Hepatocyte (in vitro differentiated cells): Measurements from ENCODE around the gene CSF1R. TPM values are rescaled to one million over a fixed set of nuclear protein-coding genes. Genes with fewer than 3 reads are reported as not detected.

Source experiments
- DNase-seq: peaks from one replicate; pipeline ENCODE4 v3.0.0-alpha.2; 2016; ENCODE audit warnings: low spot score
- H2AFZ ChIP-seq: fragments of 200-600 bp; sonication (generic); 2 replicates; pipeline ENCODE4 v1.6.0; 2016; ENCODE audit warnings: antibody characterized with exemption, mild to moderate bottlenecking
- H3K27ac ChIP-seq: fragments of 200-600 bp; sonication (generic); 2 replicates; pipeline ENCODE4 v1.5.1; 2016; ENCODE audit warnings: mild to moderate bottlenecking
- H3K27me3 ChIP-seq: fragments of 200-600 bp; sonication (generic); 2 replicates; pipeline ENCODE4 v1.6.1; 2016
- H3K36me3 ChIP-seq: fragments of 200-600 bp; sonication (generic); replicated peaks from 2 replicates; pipeline ENCODE4 v1.5.1; 2016; ENCODE audit warnings: low read depth; ENCODE audit not compliant: insufficient read depth
- H3K4me1 ChIP-seq: fragments of 200-600 bp; sonication (generic); 2 replicates; pipeline ENCODE4 v1.5.1; 2016; ENCODE audit warnings: mild to moderate bottlenecking, moderate library complexity; ENCODE audit not compliant: insufficient read depth
- H3K4me2 ChIP-seq: fragments of 200-600 bp; sonication (generic); 2 replicates; pipeline ENCODE4 v1.6.0; 2016
- H3K4me3 ChIP-seq: fragments of 200-600 bp; sonication (generic); 2 replicates; pipeline ENCODE4 v1.5.1; 2016; ENCODE audit warnings: mild to moderate bottlenecking
- H3K79me2 ChIP-seq: fragments of 200-600 bp; sonication (generic); 2 replicates; pipeline ENCODE4 v1.6.0; 2017; ENCODE audit warnings: mild to moderate bottlenecking
- H3K9me2 ChIP-seq: fragments of 200-600 bp; sonication (generic); replicated peaks from 2 replicates; pipeline ENCODE4 v1.6.0; 2017; ENCODE audit warnings: mild to moderate bottlenecking; ENCODE audit not compliant: insufficient read depth
- H3K9me3 ChIP-seq: fragments of 200-600 bp; sonication (generic); 2 replicates; pipeline ENCODE4 v1.5.1; 2016; ENCODE audit warnings: low read depth, mild to moderate bottlenecking
- H4K20me1 ChIP-seq: fragments of 200-600 bp; sonication (generic); 2 replicates; pipeline ENCODE4 v1.6.0; 2016; ENCODE audit warnings: mild to moderate bottlenecking; ENCODE audit not compliant: insufficient read depth, poor library complexity, severe bottlenecking
- EZH2 ChIP-seq: fragments of 200-600 bp; sonication (generic); IDR thresholded peaks from 2 replicates; pipeline ENCODE4 v1.6.1; 2016; ENCODE audit warnings: antibody characterized with exemption, mild to moderate bottlenecking, borderline replicate concordance
- EZH2phosphoT487 ChIP-seq: fragments of 200-600 bp; sonication (generic); IDR thresholded peaks from one replicate; pipeline ENCODE4 v1.6.1; 2018; ENCODE audit warnings: antibody characterized with exemption, mild to moderate bottlenecking, low read depth, moderate library complexity; ENCODE audit not compliant: unreplicated experiment, severe bottlenecking
- WGBS: methylation state at CpG from one replicate; pipeline ENCODE4 v1.1.6; 2016; ENCODE audit warnings: low lambda C conversion rate; ENCODE audit errors: missing lambda C conversion rate; 5-methylcytosine and 5-hydroxymethylcytosine counted together
- polyA plus RNA-seq: library from polyadenylated mRNA; unstranded; fragments of >200 nt; fragmentation: Nextera tagmentation; extraction: Ambion mirVana; gene quantifications from 2 replicates; pipeline ENCODE4 v1.2.1, GENCODE V29; 2016
- total RNA-seq: library from RNA; depleted of rRNA; stranded (reverse); fragments of >200 nt; gene quantifications from 2 replicates; pipeline ENCODE4 v1.2.3, GENCODE V29; 2014
- TF ChIP-seq, protein P1 (sequence below): fragments of 200-600 bp; sonication (generic); IDR thresholded peaks from 2 replicates; pipeline ENCODE4 v1.5.1; 2016; ENCODE audit warnings: antibody characterized with exemption, mild to moderate bottlenecking; ENCODE audit not compliant: poor library complexity

Gene CSF1R
- total and polyA plus RNA-seq, 2 experiments from 2014 or later = 3.6 to 4.7 TPM

DNA sequence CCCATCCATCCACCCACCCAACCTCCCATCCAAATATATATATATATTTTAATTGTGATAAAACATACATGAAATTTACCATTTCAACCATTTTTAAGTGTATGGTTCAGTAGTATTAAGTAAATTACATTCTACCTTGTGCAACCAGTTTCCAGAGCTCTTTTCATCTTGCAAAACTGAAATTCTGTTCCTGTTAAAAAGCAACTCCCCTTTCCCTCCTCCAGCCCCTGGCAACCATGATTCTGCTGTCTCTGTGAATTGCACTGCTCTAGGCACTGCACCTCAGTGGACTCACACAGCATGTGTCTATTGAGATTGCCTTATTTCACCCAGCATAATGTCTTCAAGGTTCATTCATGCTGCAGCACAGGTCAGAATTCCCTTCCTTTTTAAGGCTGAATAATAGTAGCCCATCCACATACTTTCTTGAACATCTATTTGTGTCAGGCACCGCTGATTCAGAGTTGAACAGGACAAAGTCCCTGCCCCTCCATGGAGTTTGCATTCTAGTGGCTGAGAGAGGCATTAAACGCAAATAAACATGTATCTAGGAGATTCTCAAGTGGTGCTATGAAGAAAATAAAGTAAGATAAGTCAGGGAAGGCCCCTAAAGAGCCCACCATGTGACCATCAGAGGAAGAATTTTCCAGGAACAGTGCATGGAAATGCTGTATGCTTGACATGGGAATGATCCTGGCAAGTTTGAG is 24.0 kb downstream of the CSF1R start:
- Histone ChIP-seq H3K4me2 (no peak overlapping the region), H4K20me1 (no peaks in the 10 kb centered on the region), H3K36me3 (no peaks in the 10 kb centered on the region), H3K27me3 (no peaks in the 10 kb centered on the region), H3K79me2 (no peaks in the 10 kb centered on the region), H3K4me1 (peaks cover 5% of the 10 kb centered on the region), H3K9me3 (no peaks in the 10 kb centered on the region), H3K4me3 (no peak overlapping the region), H3K27ac (no peak overlapping the region), H2AFZ (no peak overlapping the region), H3K9me2 (no peaks in the 10 kb centered on the region)
- 69% methylated on average over 2 of the region's 2 CpGs for WGBS
- no peak for DNase-seq
- no peak for TF ChIP-seq EZH2
- no peak for TF ChIP-seq EZH2phosphoT487
- TF ChIP-seq, protein P1, sequence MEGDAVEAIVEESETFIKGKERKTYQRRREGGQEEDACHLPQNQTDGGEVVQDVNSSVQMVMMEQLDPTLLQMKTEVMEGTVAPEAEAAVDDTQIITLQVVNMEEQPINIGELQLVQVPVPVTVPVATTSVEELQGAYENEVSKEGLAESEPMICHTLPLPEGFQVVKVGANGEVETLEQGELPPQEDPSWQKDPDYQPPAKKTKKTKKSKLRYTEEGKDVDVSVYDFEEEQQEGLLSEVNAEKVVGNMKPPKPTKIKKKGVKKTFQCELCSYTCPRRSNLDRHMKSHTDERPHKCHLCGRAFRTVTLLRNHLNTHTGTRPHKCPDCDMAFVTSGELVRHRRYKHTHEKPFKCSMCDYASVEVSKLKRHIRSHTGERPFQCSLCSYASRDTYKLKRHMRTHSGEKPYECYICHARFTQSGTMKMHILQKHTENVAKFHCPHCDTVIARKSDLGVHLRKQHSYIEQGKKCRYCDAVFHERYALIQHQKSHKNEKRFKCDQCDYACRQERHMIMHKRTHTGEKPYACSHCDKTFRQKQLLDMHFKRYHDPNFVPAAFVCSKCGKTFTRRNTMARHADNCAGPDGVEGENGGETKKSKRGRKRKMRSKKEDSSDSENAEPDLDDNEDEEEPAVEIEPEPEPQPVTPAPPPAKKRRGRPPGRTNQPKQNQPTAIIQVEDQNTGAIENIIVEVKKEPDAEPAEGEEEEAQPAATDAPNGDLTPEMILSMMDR = no peak

- WGBS = 96% methylated on average over 12 of the region's 12 CpGs
- H3K4me2 ChIP-seq = no peak overlapping the region
- no peaks in the 10 kb centered on the region for H3K36me3 ChIP-seq
- H3K79me2 ChIP-seq = no peaks in the 10 kb centered on the region
- no peaks in the 10 kb centered on the region for H3K27me3 ChIP-seq
- DNase-seq = no peak
- H3K4me1 ChIP-seq = peaks cover 5% of the 10 kb centered on the region
- no peaks in the 10 kb centered on the region for H3K9me3 ChIP-seq
- H4K20me1 ChIP-seq = no peaks in the 10 kb centered on the region
- H3K27ac ChIP-seq = no peak overlapping the region
- TF ChIP-seq, protein P1 = no peak
- no peak for TF ChIP-seq EZH2
- no peak overlapping the region for H3K4me3 ChIP-seq
- H2AFZ ChIP-seq = no peak overlapping the region
- no peaks in the 10 kb centered on the region for H3K9me2 ChIP-seq
These were observed 24.8 kb downstream of the CSF1R start for GRCh38 chr5:150061538-150061995.

DNA sequence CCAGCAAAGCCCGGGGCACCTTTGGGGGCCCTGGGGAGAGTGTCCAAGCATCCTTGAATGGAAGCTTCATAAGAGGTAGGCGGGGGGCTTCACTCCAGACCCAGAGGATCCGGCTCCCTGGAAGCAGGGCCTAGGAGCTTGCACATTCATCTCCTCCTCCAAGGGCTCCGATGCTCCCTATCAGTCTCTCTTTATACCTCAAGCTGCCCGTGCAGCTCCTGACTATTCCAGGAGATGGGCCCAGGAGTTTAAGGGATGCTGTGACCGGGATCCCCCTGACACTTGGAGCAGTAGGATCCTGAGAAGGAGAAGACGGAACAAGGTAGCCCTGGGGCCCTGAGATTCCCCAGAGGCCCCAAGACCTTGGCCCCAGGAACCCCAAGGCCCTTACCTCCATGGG is 25.9 kb downstream of the CSF1R start:
- TF ChIP-seq EZH2phosphoT487 = no peak
- TF ChIP-seq EZH2 = no peak
- TF ChIP-seq, protein P1 = no peak
- DNase-seq = no peak
- no peaks in the 10 kb centered on the region for H3K27me3 ChIP-seq
- no peak overlapping the region for H2AFZ ChIP-seq
- no peaks in the 10 kb centered on the region for H3K9me3 ChIP-seq
- H3K4me3 ChIP-seq = no peak overlapping the region
- no peaks in the 10 kb centered on the region for H3K36me3 ChIP-seq
- H3K79me2 ChIP-seq = no peaks in the 10 kb centered on the region
- peaks cover 5% of the 10 kb centered on the region for H3K4me1 ChIP-seq
- H3K4me2 ChIP-seq = no peak overlapping the region
- H4K20me1 ChIP-seq = no peaks in the 10 kb centered on the region
- WGBS = 93% methylated on average over 7 of the region's 7 CpGs
- H3K9me2 ChIP-seq = no peaks in the 10 kb centered on the region
- H3K27ac ChIP-seq = no peak overlapping the region
